ENCODE data around the gene ZNF284. TPM values are rescaled to one million over a fixed set of nuclear protein-coding genes. Genes with fewer than 3 reads are reported as not detected.
A peak's percentile ranks its signal among the peaks of the same experiment; 100 is the strongest.

ZNF284 gene
- polyA plus RNA-seq, 1 donor (not counting 4 experiments of a cell fraction or from before 2014, with no cell fraction given) = 3.0 TPM

DNA sequence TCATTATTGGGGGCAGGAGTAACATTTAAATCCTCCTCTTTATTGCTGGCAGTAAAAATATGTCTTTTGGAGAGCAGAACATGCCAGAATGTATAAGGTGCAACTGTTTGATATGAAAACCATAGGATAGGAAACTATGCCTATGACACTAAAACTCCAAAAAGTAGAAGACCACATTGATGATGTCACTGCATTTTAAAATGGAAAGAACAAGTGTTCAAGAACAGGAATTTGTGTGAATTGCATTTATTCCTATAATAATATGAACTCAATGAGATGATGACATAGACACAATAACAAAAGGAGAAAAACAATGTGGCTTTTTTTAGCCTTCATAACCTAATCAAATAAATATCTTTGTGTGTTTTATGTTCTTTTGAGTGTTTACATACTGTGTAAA is 37.5 kb downstream of the ZNF284 start:
- Histone ChIP-seq H3K4me2 (ENCODE audit: control insufficient read depth, extremely low read depth, insufficient read depth, low read depth, low read length) (no peak overlapping the region), H3K27me3 (ENCODE audit: control insufficient read depth, extremely low read depth, insufficient read depth, low read length) (no peaks in the 10 kb centered on the region), H3K36me3 (ENCODE audit: control insufficient read depth in 2 of 2, extremely low read depth in 1 of 2, insufficient read depth in 2 of 2, low read length in 2 of 2) (peaks cover 15 to 16% of the 10 kb centered on the region in 2 experiments), H2AFZ (ENCODE audit: control insufficient read depth, low read length) (no peak overlapping the region), H3K9ac (ENCODE audit: control insufficient read depth, extremely low read depth, insufficient read depth, low read length) (no peak overlapping the region), H3K27ac (ENCODE audit: control insufficient read depth, insufficient read depth, low read length) (no peak overlapping the region), H3K9me1 (ENCODE audit: control insufficient read depth, extremely low read depth, insufficient read depth, low read length) (no peaks in the 10 kb centered on the region), H3K79me2 (ENCODE audit: control insufficient read depth, insufficient read depth, low read length) (no peaks in the 10 kb centered on the region), H4K20me1 (ENCODE audit: control insufficient read depth, extremely low read depth, insufficient read depth, low read length) (no peaks in the 10 kb centered on the region), H3K9me3 (ENCODE audit: control insufficient read depth, low read depth, low read length) (peaks cover 14% of the 10 kb centered on the region), H3K4me1 (ENCODE audit: control insufficient read depth, extremely low read depth, insufficient read depth, low read length) (no peaks in the 10 kb centered on the region), H3K4me3 (ENCODE audit: control insufficient read depth in 2 of 3, extremely low read depth in 1 of 3, insufficient read depth in 2 of 3, low read depth in 1 of 3, low read length in 3 of 3) (no peak overlapping the region)
- TF ChIP-seq EZH2 (IDR thresholded peaks at IDR 0.05; ENCODE audit: low read length) = no peak
- TF ChIP-seq, protein P1, sequence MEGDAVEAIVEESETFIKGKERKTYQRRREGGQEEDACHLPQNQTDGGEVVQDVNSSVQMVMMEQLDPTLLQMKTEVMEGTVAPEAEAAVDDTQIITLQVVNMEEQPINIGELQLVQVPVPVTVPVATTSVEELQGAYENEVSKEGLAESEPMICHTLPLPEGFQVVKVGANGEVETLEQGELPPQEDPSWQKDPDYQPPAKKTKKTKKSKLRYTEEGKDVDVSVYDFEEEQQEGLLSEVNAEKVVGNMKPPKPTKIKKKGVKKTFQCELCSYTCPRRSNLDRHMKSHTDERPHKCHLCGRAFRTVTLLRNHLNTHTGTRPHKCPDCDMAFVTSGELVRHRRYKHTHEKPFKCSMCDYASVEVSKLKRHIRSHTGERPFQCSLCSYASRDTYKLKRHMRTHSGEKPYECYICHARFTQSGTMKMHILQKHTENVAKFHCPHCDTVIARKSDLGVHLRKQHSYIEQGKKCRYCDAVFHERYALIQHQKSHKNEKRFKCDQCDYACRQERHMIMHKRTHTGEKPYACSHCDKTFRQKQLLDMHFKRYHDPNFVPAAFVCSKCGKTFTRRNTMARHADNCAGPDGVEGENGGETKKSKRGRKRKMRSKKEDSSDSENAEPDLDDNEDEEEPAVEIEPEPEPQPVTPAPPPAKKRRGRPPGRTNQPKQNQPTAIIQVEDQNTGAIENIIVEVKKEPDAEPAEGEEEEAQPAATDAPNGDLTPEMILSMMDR (optimal IDR thresholded peaks at IDR 0.05 in 1 of 3, IDR thresholded peaks at IDR 0.05 in 1 of 3, conservative IDR thresholded peaks at IDR 0.05 in 1 of 3; ENCODE audit: extremely low read depth in 1 of 3, insufficient read depth in 2 of 3, low read length in 3 of 3) = no peak
- dilution Hi-C loops (cut with MboI; ENCODE audit: extremely low pct_ligation_motif_present, low sequenced_read_pairs) = no loop called here
- no peak for FAIRE-seq
- no peak for DNase-seq (ENCODE audit: low read depth, low spot score)

DNA sequence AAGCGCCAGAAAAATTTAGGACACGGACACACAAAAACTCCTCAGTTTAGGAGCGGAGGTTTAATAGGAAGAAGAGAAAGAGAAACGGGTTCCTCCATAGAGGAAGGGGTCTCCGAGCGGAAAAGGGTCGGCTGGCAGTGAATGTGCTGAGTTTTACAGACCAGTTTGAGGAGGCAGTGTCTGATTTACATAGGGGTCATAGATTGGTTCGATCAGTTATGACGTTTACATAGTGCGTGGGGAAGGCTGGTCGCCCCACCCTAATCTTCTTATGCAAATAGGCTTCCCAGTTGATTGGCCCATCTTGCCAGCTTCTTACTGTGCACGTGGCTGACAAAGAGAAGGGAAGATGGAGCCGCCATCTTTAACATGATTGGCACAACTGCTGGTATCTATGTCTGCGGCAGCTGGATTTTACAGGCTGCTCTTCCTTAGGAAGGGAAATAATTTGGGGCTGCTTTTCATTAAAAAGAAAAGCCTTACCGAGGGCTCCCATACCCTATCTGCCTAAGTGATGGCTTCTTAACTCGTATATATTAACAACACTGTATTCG is 40.0 kb downstream of the ZNF284 start:
- no peaks in the 10 kb centered on the region for H4K20me1 ChIP-seq (ENCODE audit: control insufficient read depth, extremely low read depth, insufficient read depth, low read length)
- H3K9ac ChIP-seq (ENCODE audit: control insufficient read depth, extremely low read depth, insufficient read depth, low read length) = no peak overlapping the region
- peak overlapping the region; percentile 19 for H3K27ac ChIP-seq (ENCODE audit: control insufficient read depth, insufficient read depth, low read length)
- H3K79me2 ChIP-seq (ENCODE audit: control insufficient read depth, insufficient read depth, low read length) = no peaks in the 10 kb centered on the region
- peak overlapping the region; percentile 91 for H3K4me2 ChIP-seq (ENCODE audit: control insufficient read depth, extremely low read depth, insufficient read depth, low read depth, low read length)
- no peak for TF ChIP-seq EZH2 (IDR thresholded peaks at IDR 0.05; ENCODE audit: low read length)
- TF ChIP-seq, protein P1 (optimal IDR thresholded peaks at IDR 0.05 in 1 of 3, IDR thresholded peaks at IDR 0.05 in 1 of 3, conservative IDR thresholded peaks at IDR 0.05 in 1 of 3; ENCODE audit: extremely low read depth in 1 of 3, insufficient read depth in 2 of 3, low read length in 3 of 3) = no peak
- peaks cover 1 to 9% of the 10 kb centered on the region in 2 experiments for H3K36me3 ChIP-seq (ENCODE audit: control insufficient read depth in 2 of 2, extremely low read depth in 1 of 2, insufficient read depth in 2 of 2, low read length in 2 of 2)
- H3K9me1 ChIP-seq (ENCODE audit: control insufficient read depth, extremely low read depth, insufficient read depth, low read length) = no peaks in the 10 kb centered on the region
- H3K27me3 ChIP-seq (ENCODE audit: control insufficient read depth, extremely low read depth, insufficient read depth, low read length) = no peaks in the 10 kb centered on the region
- peak overlapping the region; percentile 76 to 99 (median 98) for H3K4me3 ChIP-seq (ENCODE audit: control insufficient read depth in 2 of 3, extremely low read depth in 1 of 3, insufficient read depth in 2 of 3, low read depth in 1 of 3, low read length in 3 of 3)
- H3K9me3 ChIP-seq (ENCODE audit: control insufficient read depth, low read depth, low read length) = peaks cover 5% of the 10 kb centered on the region
- FAIRE-seq (peak; percentile 69), DNase-seq (ENCODE audit: low read depth, low spot score) (peak; percentile 33)
- no peaks in the 10 kb centered on the region for H3K4me1 ChIP-seq (ENCODE audit: control insufficient read depth, extremely low read depth, insufficient read depth, low read length)
- dilution Hi-C loops (cut with MboI; ENCODE audit: extremely low pct_ligation_motif_present, low sequenced_read_pairs) = no loop called here
- peak overlapping the region; percentile 67 for H2AFZ ChIP-seq (ENCODE audit: control insufficient read depth, low read length)

Measured in keratinocyte (primary cell).